ENCODE measurements around the gene LDLRAD1. TPM values are rescaled to one million over a fixed set of nuclear protein-coding genes. Genes with fewer than 3 reads are reported as not detected.

Gene LDLRAD1
- total and polyA plus RNA-seq, 2 experiments from 2014 or later: not detected

DNA sequence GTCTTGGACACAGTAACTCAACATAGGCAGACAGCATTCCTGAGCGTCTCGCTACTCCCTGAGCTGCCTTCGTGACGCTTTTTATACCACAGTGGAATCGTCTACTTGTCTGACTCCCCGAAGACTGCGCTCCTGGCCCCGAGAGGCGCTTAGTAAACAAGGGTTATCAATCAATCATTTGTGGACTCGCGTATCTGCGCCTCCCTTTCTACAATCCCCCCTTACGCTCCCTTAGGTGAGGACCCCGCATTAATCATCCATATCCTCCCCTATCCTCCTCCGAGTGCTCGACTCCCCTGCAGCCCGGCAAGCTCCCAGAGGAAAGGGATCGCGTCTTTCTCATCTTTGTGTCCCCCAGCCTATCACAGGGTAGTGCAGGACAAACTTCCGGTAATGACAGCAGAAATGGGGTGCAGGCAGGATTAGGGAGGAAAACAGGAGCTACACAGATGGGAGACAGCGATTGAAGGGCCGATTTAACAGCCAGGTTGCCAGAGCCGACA, 34.5 kb upstream of the LDLRAD1 start (continued):
- TF ChIP-seq, protein P1, sequence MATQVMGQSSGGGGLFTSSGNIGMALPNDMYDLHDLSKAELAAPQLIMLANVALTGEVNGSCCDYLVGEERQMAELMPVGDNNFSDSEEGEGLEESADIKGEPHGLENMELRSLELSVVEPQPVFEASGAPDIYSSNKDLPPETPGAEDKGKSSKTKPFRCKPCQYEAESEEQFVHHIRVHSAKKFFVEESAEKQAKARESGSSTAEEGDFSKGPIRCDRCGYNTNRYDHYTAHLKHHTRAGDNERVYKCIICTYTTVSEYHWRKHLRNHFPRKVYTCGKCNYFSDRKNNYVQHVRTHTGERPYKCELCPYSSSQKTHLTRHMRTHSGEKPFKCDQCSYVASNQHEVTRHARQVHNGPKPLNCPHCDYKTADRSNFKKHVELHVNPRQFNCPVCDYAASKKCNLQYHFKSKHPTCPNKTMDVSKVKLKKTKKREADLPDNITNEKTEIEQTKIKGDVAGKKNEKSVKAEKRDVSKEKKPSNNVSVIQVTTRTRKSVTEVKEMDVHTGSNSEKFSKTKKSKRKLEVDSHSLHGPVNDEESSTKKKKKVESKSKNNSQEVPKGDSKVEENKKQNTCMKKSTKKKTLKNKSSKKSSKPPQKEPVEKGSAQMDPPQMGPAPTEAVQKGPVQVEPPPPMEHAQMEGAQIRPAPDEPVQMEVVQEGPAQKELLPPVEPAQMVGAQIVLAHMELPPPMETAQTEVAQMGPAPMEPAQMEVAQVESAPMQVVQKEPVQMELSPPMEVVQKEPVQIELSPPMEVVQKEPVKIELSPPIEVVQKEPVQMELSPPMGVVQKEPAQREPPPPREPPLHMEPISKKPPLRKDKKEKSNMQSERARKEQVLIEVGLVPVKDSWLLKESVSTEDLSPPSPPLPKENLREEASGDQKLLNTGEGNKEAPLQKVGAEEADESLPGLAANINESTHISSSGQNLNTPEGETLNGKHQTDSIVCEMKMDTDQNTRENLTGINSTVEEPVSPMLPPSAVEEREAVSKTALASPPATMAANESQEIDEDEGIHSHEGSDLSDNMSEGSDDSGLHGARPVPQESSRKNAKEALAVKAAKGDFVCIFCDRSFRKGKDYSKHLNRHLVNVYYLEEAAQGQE (IDR thresholded peaks at IDR 0.05; ENCODE audit: unreplicated experiment): no peak
- peak; percentile 34; the same call in 1 of the 2 replicates for TF ChIP-seq POLR2AphosphoS5 (IDR thresholded peaks at IDR 0.05; ENCODE audit: low read depth)

DNA sequence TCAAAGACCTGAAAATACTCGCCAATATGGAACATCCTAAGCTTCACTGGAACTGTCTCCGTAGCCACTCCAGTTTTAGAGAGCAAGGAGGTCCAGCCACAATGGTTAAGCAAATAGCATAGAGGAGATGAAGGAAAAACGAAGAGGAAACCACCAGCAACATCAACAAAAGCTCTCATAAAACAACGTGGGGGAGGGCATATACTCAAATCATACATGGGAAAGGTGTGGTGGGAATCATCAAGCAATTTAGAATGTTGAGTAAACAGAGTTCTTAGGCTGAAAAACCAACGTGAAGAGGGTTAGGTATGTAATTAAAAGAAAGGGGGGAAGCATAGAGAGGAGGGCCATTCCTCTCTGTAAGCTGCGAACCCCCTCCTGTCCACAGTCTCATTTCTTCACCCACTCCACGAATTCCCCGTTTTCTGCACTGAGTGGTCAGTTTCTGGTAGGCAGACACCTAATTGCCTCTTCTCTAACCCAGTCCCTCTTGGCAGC, 34.0 kb upstream of the LDLRAD1 start:
- H3K9me3 Mint-ChIP-seq: no peaks in the 10 kb centered on the region
- H3K27ac ChIP-seq (ENCODE audit: low read depth): peak overlapping the region; percentile 94
- peak overlapping the region; percentile 72 for H2AFZ ChIP-seq
- TF ChIP-seq, protein P1 (IDR thresholded peaks at IDR 0.05; ENCODE audit: unreplicated experiment): no peak
- TF ChIP-seq ZNF114 (CRISPR knock-in tag; IDR thresholded peaks at IDR 0.05) (no peak), STAT1 (IDR thresholded peaks at IDR 0.05; ENCODE audit: unreplicated experiment) (no peak), EZH2 (IDR thresholded peaks at IDR 0.05; ENCODE audit: low read depth, unreplicated experiment) (no peak), ZNF331 (CRISPR knock-in tag; IDR thresholded peaks at IDR 0.05; ENCODE audit: low read depth) (no peak)
- TF ChIP-seq, protein P2, sequence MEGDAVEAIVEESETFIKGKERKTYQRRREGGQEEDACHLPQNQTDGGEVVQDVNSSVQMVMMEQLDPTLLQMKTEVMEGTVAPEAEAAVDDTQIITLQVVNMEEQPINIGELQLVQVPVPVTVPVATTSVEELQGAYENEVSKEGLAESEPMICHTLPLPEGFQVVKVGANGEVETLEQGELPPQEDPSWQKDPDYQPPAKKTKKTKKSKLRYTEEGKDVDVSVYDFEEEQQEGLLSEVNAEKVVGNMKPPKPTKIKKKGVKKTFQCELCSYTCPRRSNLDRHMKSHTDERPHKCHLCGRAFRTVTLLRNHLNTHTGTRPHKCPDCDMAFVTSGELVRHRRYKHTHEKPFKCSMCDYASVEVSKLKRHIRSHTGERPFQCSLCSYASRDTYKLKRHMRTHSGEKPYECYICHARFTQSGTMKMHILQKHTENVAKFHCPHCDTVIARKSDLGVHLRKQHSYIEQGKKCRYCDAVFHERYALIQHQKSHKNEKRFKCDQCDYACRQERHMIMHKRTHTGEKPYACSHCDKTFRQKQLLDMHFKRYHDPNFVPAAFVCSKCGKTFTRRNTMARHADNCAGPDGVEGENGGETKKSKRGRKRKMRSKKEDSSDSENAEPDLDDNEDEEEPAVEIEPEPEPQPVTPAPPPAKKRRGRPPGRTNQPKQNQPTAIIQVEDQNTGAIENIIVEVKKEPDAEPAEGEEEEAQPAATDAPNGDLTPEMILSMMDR (conservative IDR thresholded peaks at IDR 0.05; ENCODE audit: low read depth in 2 of 2): no peak
- TF ChIP-seq, protein P3, sequence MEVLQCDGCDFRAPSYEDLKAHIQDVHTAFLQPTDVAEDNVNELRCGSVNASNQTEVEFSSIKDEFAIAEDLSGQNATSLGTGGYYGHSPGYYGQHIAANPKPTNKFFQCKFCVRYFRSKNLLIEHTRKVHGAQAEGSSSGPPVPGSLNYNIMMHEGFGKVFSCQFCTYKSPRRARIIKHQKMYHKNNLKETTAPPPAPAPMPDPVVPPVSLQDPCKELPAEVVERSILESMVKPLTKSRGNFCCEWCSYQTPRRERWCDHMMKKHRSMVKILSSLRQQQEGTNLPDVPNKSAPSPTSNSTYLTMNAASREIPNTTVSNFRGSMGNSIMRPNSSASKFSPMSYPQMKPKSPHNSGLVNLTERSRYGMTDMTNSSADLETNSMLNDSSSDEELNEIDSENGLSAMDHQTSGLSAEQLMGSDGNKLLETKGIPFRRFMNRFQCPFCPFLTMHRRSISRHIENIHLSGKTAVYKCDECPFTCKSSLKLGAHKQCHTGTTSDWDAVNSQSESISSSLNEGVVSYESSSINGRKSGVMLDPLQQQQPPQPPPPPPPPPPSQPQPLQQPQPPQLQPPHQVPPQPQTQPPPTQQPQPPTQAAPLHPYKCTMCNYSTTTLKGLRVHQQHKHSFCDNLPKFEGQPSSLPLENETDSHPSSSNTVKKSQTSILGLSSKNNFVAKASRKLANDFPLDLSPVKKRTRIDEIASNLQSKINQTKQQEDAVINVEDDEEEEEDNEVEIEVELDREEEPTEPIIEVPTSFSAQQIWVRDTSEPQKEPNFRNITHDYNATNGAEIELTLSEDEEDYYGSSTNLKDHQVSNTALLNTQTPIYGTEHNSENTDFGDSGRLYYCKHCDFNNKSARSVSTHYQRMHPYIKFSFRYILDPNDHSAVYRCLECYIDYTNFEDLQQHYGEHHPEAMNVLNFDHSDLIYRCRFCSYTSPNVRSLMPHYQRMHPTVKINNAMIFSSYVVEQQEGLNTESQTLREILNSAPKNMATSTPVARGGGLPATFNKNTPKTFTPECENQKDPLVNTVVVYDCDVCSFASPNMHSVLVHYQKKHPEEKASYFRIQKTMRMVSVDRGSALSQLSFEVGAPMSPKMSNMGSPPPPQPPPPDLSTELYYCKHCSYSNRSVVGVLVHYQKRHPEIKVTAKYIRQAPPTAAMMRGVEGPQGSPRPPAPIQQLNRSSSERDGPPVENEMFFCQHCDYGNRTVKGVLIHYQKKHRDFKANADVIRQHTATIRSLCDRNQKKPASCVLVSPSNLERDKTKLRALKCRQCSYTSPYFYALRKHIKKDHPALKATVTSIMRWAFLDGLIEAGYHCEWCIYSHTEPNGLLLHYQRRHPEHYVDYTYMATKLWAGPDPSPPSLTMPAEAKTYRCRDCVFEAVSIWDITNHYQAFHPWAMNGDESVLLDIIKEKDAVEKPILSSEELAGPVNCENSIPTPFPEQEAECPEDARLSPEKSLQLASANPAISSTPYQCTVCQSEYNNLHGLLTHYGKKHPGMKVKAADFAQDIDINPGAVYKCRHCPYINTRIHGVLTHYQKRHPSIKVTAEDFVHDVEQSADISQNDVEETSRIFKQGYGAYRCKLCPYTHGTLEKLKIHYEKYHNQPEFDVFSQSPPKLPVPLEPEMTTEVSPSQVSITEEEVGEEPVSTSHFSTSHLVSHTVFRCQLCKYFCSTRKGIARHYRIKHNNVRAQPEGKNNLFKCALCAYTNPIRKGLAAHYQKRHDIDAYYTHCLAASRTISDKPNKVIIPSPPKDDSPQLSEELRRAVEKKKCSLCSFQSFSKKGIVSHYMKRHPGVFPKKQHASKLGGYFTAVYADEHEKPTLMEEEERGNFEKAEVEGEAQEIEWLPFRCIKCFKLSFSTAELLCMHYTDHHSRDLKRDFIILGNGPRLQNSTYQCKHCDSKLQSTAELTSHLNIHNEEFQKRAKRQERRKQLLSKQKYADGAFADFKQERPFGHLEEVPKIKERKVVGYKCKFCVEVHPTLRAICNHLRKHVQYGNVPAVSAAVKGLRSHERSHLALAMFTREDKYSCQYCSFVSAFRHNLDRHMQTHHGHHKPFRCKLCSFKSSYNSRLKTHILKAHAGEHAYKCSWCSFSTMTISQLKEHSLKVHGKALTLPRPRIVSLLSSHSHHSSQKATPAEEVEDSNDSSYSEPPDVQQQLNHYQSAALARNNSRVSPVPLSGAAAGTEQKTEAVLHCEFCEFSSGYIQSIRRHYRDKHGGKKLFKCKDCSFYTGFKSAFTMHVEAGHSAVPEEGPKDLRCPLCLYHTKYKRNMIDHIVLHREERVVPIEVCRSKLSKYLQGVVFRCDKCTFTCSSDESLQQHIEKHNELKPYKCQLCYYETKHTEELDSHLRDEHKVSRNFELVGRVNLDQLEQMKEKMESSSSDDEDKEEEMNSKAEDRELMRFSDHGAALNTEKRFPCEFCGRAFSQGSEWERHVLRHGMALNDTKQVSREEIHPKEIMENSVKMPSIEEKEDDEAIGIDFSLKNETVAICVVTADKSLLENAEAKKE (CRISPR knock-in tag; IDR thresholded peaks at IDR 0.05): no peak

More for the DNA sequence above, 34.0 kb upstream of the LDLRAD1 start:
- H3K36me3 Mint-ChIP-seq (ENCODE audit: low read depth): no peaks in the 10 kb centered on the region
- Histone ChIP-seq H3K79me2 (replicated peaks; ENCODE audit: insufficient read depth) (peaks cover 58% of the 10 kb centered on the region), H3K4me1 (ENCODE audit: insufficient read depth) (peaks cover 16% of the 10 kb centered on the region), H3K4me2 (peak overlapping the region; percentile 90), H3K27me3 (ENCODE audit: insufficient read depth) (no peaks in the 10 kb centered on the region), H3K4me3 (peak overlapping the region; percentile 94), H3F3A (replicated peaks; ENCODE audit: low read depth) (no peaks in the 10 kb centered on the region), H4K20me1 (replicated peaks; ENCODE audit: insufficient read depth) (peaks cover 13% of the 10 kb centered on the region), H3K9me2 (ENCODE audit: insufficient read depth) (no peaks in the 10 kb centered on the region), H3K36me3 (ENCODE audit: insufficient read depth) (no peaks in the 10 kb centered on the region)
- no peak overlapping the region for H3K4me3 Mint-ChIP-seq
- ATAC-seq (no peak), DNase-seq (ENCODE audit: low spot score) (peak; percentile 9)
- peaks cover 7% of the 10 kb centered on the region; the same call in 1 of the 3 replicates for H3K4me1 Mint-ChIP-seq
- H3K27me3 Mint-ChIP-seq (ENCODE audit: insufficient read depth, low read depth, poor library complexity): no peaks in the 10 kb centered on the region
- H3K27ac Mint-ChIP-seq: no peak overlapping the region
